ENCODE data around the gene DGCR2. TPM values are rescaled to one million over a fixed set of nuclear protein-coding genes. Genes with fewer than 3 reads are reported as not detected.

The DGCR2 gene
- total and polyA plus RNA-seq, 2 donors (not counting 1 experiment from before 2014, with no cell fraction given): 34.3 to 39.5 TPM

- H3K4me2 ChIP-seq (ENCODE audit: extremely low read depth, insufficient read depth, low read length): no peak overlapping the region
- no peak overlapping the region for H3K27ac ChIP-seq (ENCODE audit: insufficient read depth, low read length)
- H3K4me3 ChIP-seq (replicated peaks in 1 of 4; ENCODE audit: control extremely low read depth in 1 of 4, insufficient read depth in 1 of 4, low read depth in 3 of 4, low read length in 4 of 4): no peak overlapping the region
- peaks cover 12% of the 10 kb centered on the region for H3K79me2 ChIP-seq (ENCODE audit: control insufficient read depth, insufficient read depth, low read length)
- H3K36me3 ChIP-seq (ENCODE audit: control insufficient read depth, insufficient read depth, low read length): peaks cover 6% of the 10 kb centered on the region
- H3K9me3 ChIP-seq (ENCODE audit: control insufficient read depth, insufficient read depth, low read depth, low read length): no peaks in the 10 kb centered on the region
- H3K27me3 ChIP-seq (ENCODE audit: control insufficient read depth, insufficient read depth, low read length): peaks cover 29% of the 10 kb centered on the region
- no peak overlapping the region for H2AFZ ChIP-seq (ENCODE audit: low read length)
- no peak overlapping the region for H3K9ac ChIP-seq (ENCODE audit: insufficient read depth, low read length)
- no peaks in the 10 kb centered on the region for H4K20me1 ChIP-seq (ENCODE audit: control insufficient read depth, extremely low read depth, insufficient read depth, low read length)
- H3K4me1 ChIP-seq (ENCODE audit: control insufficient read depth, extremely low read depth, insufficient read depth, low read length): no peaks in the 10 kb centered on the region
- TF ChIP-seq EZH2 (IDR thresholded peaks at IDR 0.05; ENCODE audit: low read length, missing control alignments): peak; percentile 47
- no peak for TF ChIP-seq CTCF (conservative IDR thresholded peaks at IDR 0.05 in 1 of 2, IDR thresholded peaks at IDR 0.05 in 1 of 2; ENCODE audit: low read depth in 1 of 2, low read length in 2 of 2)
- no peak for DNase-seq (ENCODE audit: low read depth in 2 of 2)
Observed at GRCh38 chr22:19146215-19146968, 24.2 kb upstream of the DGCR2 start.

GRCh38 chr22:19143967-19144400 lies 21.8 kb upstream of the DGCR2 start:
- Histone ChIP-seq H3K4me1 (ENCODE audit: control insufficient read depth, extremely low read depth, insufficient read depth, low read length) (no peaks in the 10 kb centered on the region), H4K20me1 (ENCODE audit: control insufficient read depth, extremely low read depth, insufficient read depth, low read length) (no peaks in the 10 kb centered on the region), H3K27me3 (ENCODE audit: control insufficient read depth, insufficient read depth, low read length) (peaks cover 15% of the 10 kb centered on the region), H3K36me3 (ENCODE audit: control insufficient read depth, insufficient read depth, low read length) (peaks cover 25% of the 10 kb centered on the region), H3K27ac (ENCODE audit: insufficient read depth, low read length) (peak overlapping the region; percentile 88), H3K4me3 (replicated peaks in 1 of 4; ENCODE audit: control extremely low read depth in 1 of 4, insufficient read depth in 1 of 4, low read depth in 3 of 4, low read length in 4 of 4) (peak overlapping the region; percentile 90 to 96 (median 96)), H3K9me3 (ENCODE audit: control insufficient read depth, insufficient read depth, low read depth, low read length) (no peaks in the 10 kb centered on the region), H3K4me2 (ENCODE audit: extremely low read depth, insufficient read depth, low read length) (peak overlapping the region; percentile 97), H3K79me2 (ENCODE audit: control insufficient read depth, insufficient read depth, low read length) (peaks cover 12% of the 10 kb centered on the region), H3K9ac (ENCODE audit: insufficient read depth, low read length) (peak overlapping the region; percentile 84), H2AFZ (ENCODE audit: low read length) (peak overlapping the region; percentile 83)
- no peak for TF ChIP-seq CTCF (conservative IDR thresholded peaks at IDR 0.05 in 1 of 2, IDR thresholded peaks at IDR 0.05 in 1 of 2; ENCODE audit: low read depth in 1 of 2, low read length in 2 of 2)
- TF ChIP-seq EZH2 (IDR thresholded peaks at IDR 0.05; ENCODE audit: low read length, missing control alignments): no peak
- DNase-seq (ENCODE audit: low read depth in 2 of 2): peak; percentile 11 to 25

- TF ChIP-seq EZH2 (IDR thresholded peaks at IDR 0.05; ENCODE audit: low read length, missing control alignments): no peak
- TF ChIP-seq CTCF (conservative IDR thresholded peaks at IDR 0.05 in 1 of 2, IDR thresholded peaks at IDR 0.05 in 1 of 2; ENCODE audit: low read depth in 1 of 2, low read length in 2 of 2): no peak
- H3K4me2 ChIP-seq (ENCODE audit: extremely low read depth, insufficient read depth, low read length): peak overlapping the region; percentile 51
- H3K4me3 ChIP-seq (replicated peaks in 1 of 4; ENCODE audit: control extremely low read depth in 1 of 4, insufficient read depth in 1 of 4, low read depth in 3 of 4, low read length in 4 of 4): peak overlapping the region in 1 of 4 experiments; percentile 96
Observed at GRCh38 chr22:19143212-19143611, 21.0 kb upstream of the DGCR2 start.

More at GRCh38 chr22:19143212-19143611, 21.0 kb upstream of the DGCR2 start:
- no peaks in the 10 kb centered on the region for H4K20me1 ChIP-seq (ENCODE audit: control insufficient read depth, extremely low read depth, insufficient read depth, low read length)
- H3K4me1 ChIP-seq (ENCODE audit: control insufficient read depth, extremely low read depth, insufficient read depth, low read length): no peaks in the 10 kb centered on the region
- no peak overlapping the region for H2AFZ ChIP-seq (ENCODE audit: low read length)
- H3K36me3 ChIP-seq (ENCODE audit: control insufficient read depth, insufficient read depth, low read length): peaks cover 26% of the 10 kb centered on the region
- H3K9ac ChIP-seq (ENCODE audit: insufficient read depth, low read length): no peak overlapping the region
- peaks cover 8% of the 10 kb centered on the region for H3K27me3 ChIP-seq (ENCODE audit: control insufficient read depth, insufficient read depth, low read length)
- H3K9me3 ChIP-seq (ENCODE audit: control insufficient read depth, insufficient read depth, low read depth, low read length): no peaks in the 10 kb centered on the region
- no peak for DNase-seq (ENCODE audit: low read depth in 2 of 2)
- H3K79me2 ChIP-seq (ENCODE audit: control insufficient read depth, insufficient read depth, low read length): peaks cover 12% of the 10 kb centered on the region
- no peak overlapping the region for H3K27ac ChIP-seq (ENCODE audit: insufficient read depth, low read length)
